HUES64 (cell line): ENCODE measurements around the gene GRHL3.
A peak's percentile ranks its signal among the peaks of the same experiment; 100 is the strongest.

Source experiments
- H3K27ac ChIP-seq: 2 replicates; pipeline ENCODE4 v1.7.0; 2013; ENCODE audit warnings: low read depth, low read length, inconsistent platforms
- H3K27me3 ChIP-seq: 2 replicates; pipeline ENCODE4 v1.6.1; 2013; ENCODE audit warnings: mild to moderate bottlenecking, low read length; ENCODE audit not compliant: insufficient read depth
- H3K36me3 ChIP-seq: 2 replicates; pipeline ENCODE4 v1.6.1; 2013; ENCODE audit warnings: mild to moderate bottlenecking, low read length; ENCODE audit not compliant: insufficient read depth
- H3K4me1 ChIP-seq: 2 replicates; pipeline ENCODE4 v1.6.1; 2013; ENCODE audit warnings: mild to moderate bottlenecking, low read length, moderate library complexity; ENCODE audit not compliant: insufficient read depth
- H3K4me3 ChIP-seq: 2 replicates; pipeline ENCODE4 v1.5.1; 2013; ENCODE audit warnings: mild to moderate bottlenecking, low read length, moderate library complexity
- H3K9ac ChIP-seq: 2 replicates; pipeline ENCODE4 v1.6.1; 2013; ENCODE audit warnings: mild to moderate bottlenecking, low read depth, low read length
- H3K9me3 ChIP-seq: 2 replicates; pipeline ENCODE4 v1.6.1; 2013; ENCODE audit warnings: low read depth, low read length; ENCODE audit not compliant: insufficient read depth
- WGBS: fragments of 150-250, 120-280 bp; methylation state at CpG from one replicate; pipeline ENCODE4 v1.1.7; 2013; ENCODE audit warnings: missing lambda C conversion rate; 5-methylcytosine and 5-hydroxymethylcytosine counted together

GRHL3 gene

DNA sequence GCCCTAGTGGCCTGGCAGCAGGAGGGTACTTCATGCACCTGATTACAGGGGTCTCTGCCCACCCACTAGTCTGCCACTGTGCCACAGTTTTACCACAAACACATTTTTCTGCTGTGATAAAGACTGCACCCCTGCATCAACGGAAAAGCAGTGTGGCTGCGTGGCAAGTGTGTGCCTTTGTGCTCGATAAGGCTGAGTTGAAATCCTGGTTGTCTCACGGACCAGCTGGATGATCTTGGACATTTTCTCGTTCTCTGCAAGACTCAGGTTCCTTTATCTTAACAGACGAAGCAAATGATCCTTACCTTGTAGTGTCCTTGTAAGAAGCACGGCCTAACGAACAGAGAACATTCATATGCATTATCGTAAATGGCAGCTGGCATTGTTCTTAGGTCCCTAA lies 10.2 kb downstream of the GRHL3 start:
- Histone ChIP-seq H3K27me3 (0 out of 2 replicates have a peak, but pooled peaks cover 6% of the 10 kb centered on the region), H3K4me1 (peaks cover 1% of the 10 kb centered on the region; the same call in 1 of the 2 replicates), H3K36me3 (no peaks in the 10 kb centered on the region), H3K27ac (no peak overlapping the region), H3K9ac (no peak overlapping the region), H3K4me3 (no peak overlapping the region), H3K9me3 (no peaks in the 10 kb centered on the region)
- WGBS: 81% methylated on average over 9 of the region's 9 CpGs

DNA sequence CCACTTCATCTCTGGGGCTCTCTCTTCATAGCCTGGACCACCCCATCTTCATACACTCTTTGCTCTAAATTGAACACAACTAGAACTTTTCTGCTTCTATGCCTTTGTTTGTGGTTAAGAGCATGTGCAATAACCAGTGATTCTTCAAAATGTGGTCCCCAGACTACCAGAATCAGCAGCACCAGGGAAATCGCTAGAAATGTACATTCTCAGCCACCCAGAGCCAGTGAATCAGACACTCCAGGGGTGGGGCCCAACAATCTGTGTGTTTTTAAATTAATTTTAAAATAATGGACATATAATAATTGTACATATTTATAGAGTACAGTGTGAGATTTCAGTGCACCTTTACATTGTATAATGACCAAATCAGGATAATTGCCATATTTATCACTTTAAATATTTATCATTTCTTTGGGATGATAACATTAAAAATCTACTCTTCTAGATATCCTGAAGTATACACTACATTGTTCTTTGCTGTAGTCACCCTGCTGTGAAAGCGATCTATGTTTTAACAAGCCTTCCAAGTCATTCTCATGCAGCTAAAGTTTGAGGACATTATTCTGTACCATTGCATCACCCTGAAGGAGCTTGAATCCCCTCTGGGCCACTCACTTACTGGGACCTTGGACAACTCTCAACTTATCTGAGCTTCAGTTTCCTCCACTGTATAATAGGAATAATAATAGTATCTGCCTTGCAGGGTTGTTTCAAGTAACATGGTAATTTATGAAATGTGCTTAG lies 10.8 kb downstream of the GRHL3 start:
- Histone ChIP-seq H3K9me3 (no peaks in the 10 kb centered on the region), H3K36me3 (no peaks in the 10 kb centered on the region), H3K27ac (no peak overlapping the region), H3K27me3 (0 out of 2 replicates have a peak, but pooled peaks cover 6% of the 10 kb centered on the region), H3K4me1 (peaks cover 5% of the 10 kb centered on the region; the same call in 1 of the 2 replicates), H3K9ac (no peak overlapping the region), H3K4me3 (no peak overlapping the region)
- WGBS: 78% methylated on average over 2 of the region's 2 CpGs

DNA sequence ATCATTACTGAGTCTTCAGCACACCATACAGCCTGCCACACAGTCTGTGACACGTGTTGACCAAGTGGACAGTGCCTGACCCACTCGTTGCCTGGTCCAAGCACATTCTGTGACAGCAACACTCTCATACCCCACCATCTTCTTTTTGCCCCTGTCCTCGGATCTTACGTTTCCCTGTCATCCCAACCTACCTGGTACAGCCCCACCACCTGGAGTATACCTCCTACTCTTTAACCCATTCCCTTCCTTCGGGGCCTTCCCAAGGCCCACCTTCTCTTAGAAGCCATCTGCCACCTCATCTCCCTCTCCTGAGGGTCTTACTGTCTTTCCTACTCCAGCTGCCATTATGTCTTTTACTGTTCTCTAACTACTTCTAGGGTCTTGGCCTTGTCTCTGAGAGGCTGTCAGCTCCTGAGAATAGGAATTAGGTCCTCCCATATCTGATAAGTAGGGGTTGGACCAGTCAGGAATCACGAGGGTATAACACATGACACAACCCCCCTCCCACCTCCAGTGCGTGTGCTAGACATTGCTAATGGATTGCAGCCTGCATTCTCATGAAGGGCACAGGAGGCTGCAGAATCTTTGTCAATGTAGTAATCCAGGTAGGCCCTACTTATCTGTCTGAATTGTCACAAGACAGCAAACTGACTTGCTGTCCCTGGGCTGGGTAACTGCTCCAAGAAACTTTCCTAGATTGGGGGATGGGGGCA lies 13.0 kb downstream of the GRHL3 start:
- peaks cover 5% of the 10 kb centered on the region; the same call in 1 of the 2 replicates for H3K4me1 ChIP-seq
- H3K27me3 ChIP-seq: no peaks in the 10 kb centered on the region
- no peak overlapping the region for H3K27ac ChIP-seq
- H3K4me3 ChIP-seq: no peak overlapping the region
- H3K9me3 ChIP-seq: no peaks in the 10 kb centered on the region
- no peaks in the 10 kb centered on the region for H3K36me3 ChIP-seq
- 85% methylated on average over 7 of the region's 7 CpGs for WGBS
- H3K9ac ChIP-seq: no peak overlapping the region

DNA sequence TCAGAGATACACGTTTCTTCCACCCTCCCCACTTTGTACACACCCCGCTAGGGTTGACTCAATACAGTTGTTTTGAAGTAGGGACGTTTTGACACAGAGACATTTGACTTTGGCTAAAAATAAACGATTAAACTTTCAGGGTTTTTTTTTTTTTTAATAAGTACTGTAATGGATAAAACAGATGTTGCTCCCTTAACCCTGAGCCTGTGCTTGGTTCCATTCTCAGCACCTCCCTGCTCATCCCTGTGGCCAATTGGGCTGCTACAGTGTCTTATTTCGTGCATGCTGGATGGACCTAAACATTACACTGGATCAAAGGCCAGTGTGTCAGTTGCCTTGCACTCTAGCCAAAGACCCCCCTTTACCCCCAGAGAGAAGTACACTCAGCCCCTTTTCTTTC lies 16.9 kb downstream of the GRHL3 start:
- Histone ChIP-seq H3K27ac (no peak overlapping the region), H3K9me3 (no peaks in the 10 kb centered on the region), H3K4me3 (no peak overlapping the region), H3K36me3 (no peaks in the 10 kb centered on the region), H3K4me1 (peaks cover 24% of the 10 kb centered on the region), H3K27me3 (no peaks in the 10 kb centered on the region), H3K9ac (no peak overlapping the region)
- WGBS: 95% methylated on average over 5 of the region's 5 CpGs

DNA sequence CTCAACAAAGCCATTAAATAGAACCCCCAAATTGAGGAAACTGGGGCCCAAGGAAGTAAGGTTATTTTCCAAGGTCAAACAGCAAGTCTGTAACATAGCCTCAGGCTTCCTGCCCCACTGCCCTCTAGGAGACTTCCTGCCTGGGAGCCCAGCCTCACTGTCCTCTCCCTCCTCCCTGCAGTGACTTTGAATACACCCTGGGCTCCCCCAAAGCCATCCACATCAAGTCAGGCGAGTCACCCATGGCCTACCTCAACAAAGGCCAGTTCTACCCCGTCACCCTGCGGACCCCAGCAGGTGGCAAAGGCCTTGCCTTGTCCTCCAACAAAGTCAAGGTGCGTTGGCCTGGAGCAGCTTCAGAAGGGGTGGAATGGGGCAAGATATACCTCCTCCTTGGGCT lies 18.3 kb downstream of the GRHL3 start:
- Histone ChIP-seq H3K9me3 (no peaks in the 10 kb centered on the region), H3K9ac (no peak overlapping the region), H3K27ac (no peak overlapping the region), H3K27me3 (no peaks in the 10 kb centered on the region), H3K36me3 (no peaks in the 10 kb centered on the region), H3K4me1 (peaks cover 29% of the 10 kb centered on the region), H3K4me3 (no peak overlapping the region)
- 76% methylated on average over 4 of the region's 4 CpGs for WGBS

DNA sequence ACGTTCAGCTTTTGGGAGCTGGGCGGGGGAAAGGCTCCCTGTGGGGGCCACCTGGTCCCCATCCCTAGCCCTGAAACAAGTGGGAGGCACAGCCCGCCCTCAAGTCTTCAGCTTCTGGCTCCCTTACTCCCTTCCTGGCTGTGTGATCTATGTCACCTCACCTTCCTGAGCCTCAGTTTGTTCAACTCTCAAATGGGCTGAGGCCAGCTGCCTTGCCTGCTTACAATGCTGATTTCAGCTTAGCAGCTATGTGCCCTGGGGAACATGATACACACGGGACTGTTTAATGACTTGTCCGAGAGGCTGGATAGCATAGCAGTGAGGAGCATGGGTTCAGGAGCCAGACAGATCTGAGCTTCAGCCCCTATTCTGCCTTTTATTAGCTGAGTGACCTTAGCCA lies 19.3 kb downstream of the GRHL3 start:
- H3K27me3 ChIP-seq: no peaks in the 10 kb centered on the region

DNA sequence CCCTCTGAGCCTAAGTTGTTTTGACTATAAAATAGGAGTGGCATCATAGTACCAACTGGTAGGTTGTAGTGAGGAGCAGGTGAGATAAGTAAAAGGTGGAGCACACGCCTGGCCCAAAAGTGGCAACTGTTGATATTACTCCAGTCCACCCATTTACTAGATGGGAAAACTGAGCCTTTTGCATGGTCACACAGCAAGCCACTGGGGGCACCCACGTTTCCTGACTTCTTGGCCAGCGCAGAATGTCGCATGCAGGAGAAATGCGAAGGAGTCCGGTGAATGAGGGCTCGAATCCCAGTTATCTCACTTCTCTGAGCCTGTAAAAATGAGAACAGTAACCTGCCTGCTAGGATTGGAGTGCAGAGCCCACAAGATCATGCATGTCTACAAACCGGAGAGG lies 20.8 kb downstream of the GRHL3 start:
- WGBS: 95% methylated on average over 8 of the region's 8 CpGs

More for the DNA sequence above, 19.3 kb downstream of the GRHL3 start:
- Histone ChIP-seq H3K9me3 (no peaks in the 10 kb centered on the region), H3K9ac (no peak overlapping the region), H3K4me1 (peaks cover 29% of the 10 kb centered on the region), H3K27ac (no peak overlapping the region), H3K36me3 (no peaks in the 10 kb centered on the region), H3K4me3 (no peak overlapping the region)
- WGBS: 77% methylated on average over 5 of the region's 5 CpGs

DNA sequence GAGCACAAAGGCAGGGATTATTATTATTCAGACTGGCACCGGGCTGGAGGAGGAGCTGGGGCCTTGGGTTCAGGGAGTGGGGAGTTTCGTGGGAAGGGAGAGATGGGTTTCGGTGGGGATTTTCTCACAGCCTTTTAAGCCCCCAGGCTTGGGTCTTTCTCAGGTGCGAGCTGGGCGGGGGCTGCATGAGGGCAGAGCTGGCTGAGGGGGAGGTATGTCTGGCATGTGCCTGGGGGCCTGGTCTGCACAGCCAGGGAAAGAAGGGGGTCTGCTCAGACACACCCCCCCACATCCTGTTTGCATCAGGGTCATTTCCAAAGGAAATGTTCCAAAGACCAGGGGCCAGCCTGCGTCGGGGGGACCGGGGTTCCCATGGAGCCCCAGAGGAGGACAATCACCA lies 21.6 kb downstream of the GRHL3 start:
- Histone ChIP-seq H3K27ac (no peak overlapping the region), H3K4me1 (peaks cover 24% of the 10 kb centered on the region), H3K9me3 (no peaks in the 10 kb centered on the region), H3K27me3 (no peaks in the 10 kb centered on the region), H3K9ac (0 out of 2 replicates have a peak overlapping the region, but pooled peaks have one; percentile 2), H3K4me3 (no peak overlapping the region), H3K36me3 (no peaks in the 10 kb centered on the region)
- 61% methylated on average over 7 of the region's 8 CpGs for WGBS

More for the DNA sequence above, 20.8 kb downstream of the GRHL3 start:
- no peaks in the 10 kb centered on the region for H3K9me3 ChIP-seq
- no peaks in the 10 kb centered on the region for H3K27me3 ChIP-seq
- H3K36me3 ChIP-seq: no peaks in the 10 kb centered on the region
- H3K4me1 ChIP-seq: peaks cover 24% of the 10 kb centered on the region
- no peak overlapping the region for H3K27ac ChIP-seq
- H3K4me3 ChIP-seq: no peak overlapping the region
- no peak overlapping the region for H3K9ac ChIP-seq

DNA sequence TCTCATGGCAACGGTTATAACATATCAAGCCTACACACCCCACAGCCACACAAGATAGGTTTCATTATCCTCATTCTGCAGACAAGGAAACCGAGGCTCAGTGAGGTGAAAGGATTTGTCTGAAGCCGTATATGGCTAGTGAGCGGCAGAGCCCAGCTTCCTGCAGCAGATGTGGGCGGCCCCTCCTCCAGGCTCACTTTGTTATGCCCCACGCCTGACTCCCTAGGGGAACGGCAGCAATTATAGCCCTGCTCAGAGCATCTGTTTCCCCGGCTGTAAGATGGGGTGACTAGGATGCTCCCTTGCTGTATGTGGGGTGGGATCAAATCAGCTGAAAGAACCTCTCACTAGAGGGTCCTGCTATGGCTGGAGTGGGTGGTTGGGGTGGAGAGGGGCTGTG lies 22.1 kb downstream of the GRHL3 start:
- Histone ChIP-seq H3K36me3 (no peaks in the 10 kb centered on the region), H3K27me3 (no peaks in the 10 kb centered on the region), H3K4me3 (no peak overlapping the region), H3K9ac (no peak overlapping the region), H3K4me1 (peaks cover 24% of the 10 kb centered on the region), H3K27ac (no peak overlapping the region), H3K9me3 (no peaks in the 10 kb centered on the region)
- 52% methylated on average over 8 of the region's 8 CpGs for WGBS

DNA sequence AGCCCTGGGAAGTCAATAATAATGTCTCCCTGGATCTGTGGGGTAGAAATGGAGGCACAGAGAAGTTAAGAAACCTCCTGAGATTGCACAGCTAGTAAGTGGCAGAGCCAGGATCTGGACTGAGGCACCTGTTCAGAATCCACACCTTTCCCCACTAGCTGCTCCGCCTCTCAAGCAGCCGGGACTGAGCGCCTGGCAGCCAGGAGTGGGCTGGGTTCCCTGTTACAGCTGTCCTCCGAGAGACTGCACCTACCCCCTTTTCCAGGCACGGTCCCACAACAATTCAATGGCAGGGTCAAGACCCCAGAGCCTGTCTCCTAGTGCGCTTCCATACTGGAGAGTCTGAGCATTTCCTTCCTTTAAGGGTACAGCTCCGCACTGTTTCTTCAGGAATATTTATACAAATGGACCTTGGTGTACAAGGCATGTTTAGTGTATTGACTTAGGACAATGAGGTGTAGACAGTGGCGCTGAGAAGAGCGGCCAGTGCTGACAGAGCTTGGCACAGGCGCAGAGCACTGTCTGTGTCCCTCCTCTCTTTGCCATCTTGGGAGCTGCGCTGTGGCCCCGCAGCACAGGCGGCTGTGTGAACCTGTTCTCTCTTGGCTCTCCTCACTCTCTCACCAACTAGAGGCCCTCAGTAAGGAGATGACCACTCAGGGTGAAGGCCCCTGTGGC lies 24.4 kb downstream of the GRHL3 start:
- no peak overlapping the region for H3K9ac ChIP-seq
- no peak overlapping the region for H3K27ac ChIP-seq
- H3K27me3 ChIP-seq: no peaks in the 10 kb centered on the region
- no peaks in the 10 kb centered on the region for H3K36me3 ChIP-seq
- H3K4me1 ChIP-seq: peaks cover 13% of the 10 kb centered on the region
- no peak overlapping the region for H3K4me3 ChIP-seq
- 89% methylated on average over 13 of the region's 13 CpGs for WGBS
- no peaks in the 10 kb centered on the region for H3K9me3 ChIP-seq

DNA sequence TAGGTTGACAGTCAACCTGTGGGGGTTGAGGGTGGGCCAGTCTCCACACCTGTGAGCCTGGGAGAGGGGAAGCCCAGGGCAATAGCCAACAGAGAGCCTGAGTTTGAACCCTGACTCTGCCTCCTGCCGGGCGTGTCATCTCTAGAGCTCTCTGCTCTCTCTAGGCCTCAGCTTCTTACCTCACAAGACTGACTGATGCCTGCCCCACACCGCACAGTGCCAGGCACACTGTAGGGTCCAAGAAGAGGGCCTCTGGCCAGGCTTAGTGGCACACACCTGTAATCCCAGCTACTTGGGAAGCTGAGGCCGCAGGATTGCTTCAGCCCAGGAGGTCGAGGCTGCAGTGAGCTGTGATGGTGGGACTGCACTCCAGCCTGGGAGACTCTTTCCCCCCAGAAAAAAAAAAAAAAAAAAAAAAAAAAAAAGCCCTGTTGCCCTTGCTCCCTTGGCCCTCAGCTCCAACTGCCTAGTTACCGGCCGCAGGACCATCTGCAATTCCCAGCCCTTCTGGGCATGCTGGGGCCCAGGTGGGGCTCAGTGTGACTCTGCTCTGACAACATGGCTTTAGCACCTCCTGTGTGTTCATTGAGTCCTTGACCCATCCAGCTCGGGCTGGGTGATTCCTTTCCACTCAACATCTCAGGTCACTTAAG lies 25.1 kb downstream of the GRHL3 start:
- H3K27ac ChIP-seq: no peak overlapping the region
- H3K36me3 ChIP-seq: no peaks in the 10 kb centered on the region
- no peak overlapping the region for H3K4me3 ChIP-seq
- H3K27me3 ChIP-seq: no peaks in the 10 kb centered on the region
- H3K4me1 ChIP-seq: peaks cover 13% of the 10 kb centered on the region
- WGBS: 89% methylated on average over 8 of the region's 8 CpGs
- H3K9ac ChIP-seq: no peak overlapping the region
- no peaks in the 10 kb centered on the region for H3K9me3 ChIP-seq
